ENCODE results near the gene GATD1. TPM values are rescaled to one million over a fixed set of nuclear protein-coding genes. Genes with fewer than 3 reads are reported as not detected.

GATD1 gene
- total and polyA plus RNA-seq, 9 of the 15 experiments (the other 6 are each of a cell fraction or from before 2014, with no cell fraction given) = 2.8 to 144 (median 36.9) TPM

- TF ChIP-seq MLLT1 (IDR thresholded peaks at IDR 0.05) = no peak
- TF ChIP-seq TFAM (CRISPR knock-in tag; conservative IDR thresholded peaks at IDR 0.05) = no peak
- TF ChIP-seq CREB1 (IDR thresholded peaks at IDR 0.05) = no peak
- TF ChIP-seq CREB1 (CRISPR knock-in tag; IDR thresholded peaks at IDR 0.05) = peak; percentile 41; the same call in 1 of the 2 replicates
- TF ChIP-seq ZFP30 (CRISPR knock-in tag; IDR thresholded peaks at IDR 0.05; ENCODE audit: borderline replicate concordance) = no peak
- TF ChIP-seq STAG1 (CRISPR knock-in tag; IDR thresholded peaks at IDR 0.05; ENCODE audit: borderline replicate concordance) = no peak
- no peak for TF ChIP-seq HINFP (tag; conservative IDR thresholded peaks at IDR 0.05; ENCODE audit: low read depth)
- TF ChIP-seq POLR3A (IDR thresholded peaks at IDR 0.05; ENCODE audit: borderline replicate concordance, extremely low read depth, insufficient read depth, insufficient read length) = no peak
- TF ChIP-seq GTF2B (IDR thresholded peaks at IDR 0.05; ENCODE audit: extremely low read depth, insufficient read length) = no peak
- no peak for TF ChIP-seq ARID3B (CRISPR knock-in tag; IDR thresholded peaks at IDR 0.05; ENCODE audit: borderline replicate concordance)
- TF ChIP-seq MXD1 (CRISPR knock-in tag; IDR thresholded peaks at IDR 0.05; ENCODE audit: borderline replicate concordance, poor library complexity, severe bottlenecking) = peak; percentile 14
- no peak for TF ChIP-seq COPS2 (conservative IDR thresholded peaks at IDR 0.05)
- TF ChIP-seq BRF1 (IDR thresholded peaks at IDR 0.05; ENCODE audit: borderline replicate concordance, extremely low read depth, insufficient read length) = no peak
- no peak for TF ChIP-seq ZNF696 (CRISPR knock-in tag; conservative IDR thresholded peaks at IDR 0.05)
- TF ChIP-seq HSF4 (CRISPR knock-in tag; IDR thresholded peaks at IDR 0.05; ENCODE audit: borderline replicate concordance) = no peak
- TF ChIP-seq SIN3A (IDR thresholded peaks at IDR 0.05; ENCODE audit: borderline replicate concordance in 2 of 2, control insufficient read depth in 1 of 2, low read depth in 2 of 2, low read length in 2 of 2) = peak; percentile 63 to 73; a peak in 1 of 4 replicates
- no peak for TF ChIP-seq ZNF354B (CRISPR knock-in tag; IDR thresholded peaks at IDR 0.05)
Observed at GRCh38 chr11:777288-778255, at the start of gene GATD1 (continued).

Measured in K562 (cell line).